Measurements from ENCODE around the gene PLAU.

GRCh38 chr10:73876157-73876556, 34.8 kb upstream of the PLAU start:
- TF ChIP-seq CTCF (IDR thresholded peaks at IDR 0.05) (no peak), POLR2A (IDR thresholded peaks at IDR 0.05) (no peak)
